ENCODE results near the gene OPN5.

DNA sequence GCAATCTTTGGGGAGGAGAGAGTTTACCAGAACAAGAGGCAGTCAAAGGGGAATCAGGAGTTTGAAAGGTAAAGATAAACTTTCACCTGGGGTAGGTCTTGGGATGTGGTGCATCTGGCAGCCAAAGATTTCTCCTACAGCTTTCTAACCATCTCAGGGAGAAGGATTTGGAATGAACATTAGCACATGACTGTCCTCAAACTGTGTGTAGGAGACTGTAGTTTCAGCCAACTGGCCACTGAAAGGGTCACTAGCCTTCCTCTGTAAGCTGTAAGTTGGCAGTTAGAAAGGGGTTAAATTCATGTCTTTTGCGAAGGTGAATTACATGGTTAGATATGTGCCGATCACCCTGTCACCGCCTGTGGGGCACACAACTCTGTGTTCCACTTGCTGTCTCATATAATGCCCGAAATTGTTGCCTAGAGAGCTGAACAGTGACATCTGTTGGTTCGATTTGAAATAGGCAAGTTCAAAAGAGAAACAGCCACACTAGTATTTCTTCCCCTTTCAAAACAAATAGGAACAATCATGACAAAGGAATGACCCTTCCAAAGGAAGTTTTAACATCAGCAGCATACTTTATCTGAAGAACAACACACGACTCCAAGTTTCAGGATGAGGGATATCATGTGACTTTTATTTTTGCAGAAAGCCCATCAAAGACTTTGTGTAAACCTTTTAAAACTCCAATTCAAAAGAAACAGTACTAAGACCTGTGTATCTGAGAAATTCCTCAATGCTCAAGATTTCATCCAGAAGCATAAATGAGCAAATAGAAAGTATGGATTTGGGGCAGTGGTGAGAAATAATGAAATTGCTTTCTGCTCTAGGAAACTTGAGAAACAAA is 1.1 kb upstream of the OPN5 start:
- no peak for TF ChIP-seq EP300 (IDR thresholded peaks at IDR 0.05)
- TF ChIP-seq, protein P1, sequence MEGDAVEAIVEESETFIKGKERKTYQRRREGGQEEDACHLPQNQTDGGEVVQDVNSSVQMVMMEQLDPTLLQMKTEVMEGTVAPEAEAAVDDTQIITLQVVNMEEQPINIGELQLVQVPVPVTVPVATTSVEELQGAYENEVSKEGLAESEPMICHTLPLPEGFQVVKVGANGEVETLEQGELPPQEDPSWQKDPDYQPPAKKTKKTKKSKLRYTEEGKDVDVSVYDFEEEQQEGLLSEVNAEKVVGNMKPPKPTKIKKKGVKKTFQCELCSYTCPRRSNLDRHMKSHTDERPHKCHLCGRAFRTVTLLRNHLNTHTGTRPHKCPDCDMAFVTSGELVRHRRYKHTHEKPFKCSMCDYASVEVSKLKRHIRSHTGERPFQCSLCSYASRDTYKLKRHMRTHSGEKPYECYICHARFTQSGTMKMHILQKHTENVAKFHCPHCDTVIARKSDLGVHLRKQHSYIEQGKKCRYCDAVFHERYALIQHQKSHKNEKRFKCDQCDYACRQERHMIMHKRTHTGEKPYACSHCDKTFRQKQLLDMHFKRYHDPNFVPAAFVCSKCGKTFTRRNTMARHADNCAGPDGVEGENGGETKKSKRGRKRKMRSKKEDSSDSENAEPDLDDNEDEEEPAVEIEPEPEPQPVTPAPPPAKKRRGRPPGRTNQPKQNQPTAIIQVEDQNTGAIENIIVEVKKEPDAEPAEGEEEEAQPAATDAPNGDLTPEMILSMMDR (IDR thresholded peaks at IDR 0.05): peak; percentile 2 to 71 (median 56)

Data from esophagus muscularis mucosa (tissue), 3 donors.